GM21526 (cell line): ENCODE data around the gene SUN5.

Experiments
- ATAC-seq: cut with Tn5 transposase; IDR thresholded peaks from one replicate; pipeline ENCODE4 v1.9.1; 2021; ENCODE audit warnings: moderate library complexity; ENCODE audit not compliant: unreplicated experiment, low FRiP score

Gene SUN5

DNA sequence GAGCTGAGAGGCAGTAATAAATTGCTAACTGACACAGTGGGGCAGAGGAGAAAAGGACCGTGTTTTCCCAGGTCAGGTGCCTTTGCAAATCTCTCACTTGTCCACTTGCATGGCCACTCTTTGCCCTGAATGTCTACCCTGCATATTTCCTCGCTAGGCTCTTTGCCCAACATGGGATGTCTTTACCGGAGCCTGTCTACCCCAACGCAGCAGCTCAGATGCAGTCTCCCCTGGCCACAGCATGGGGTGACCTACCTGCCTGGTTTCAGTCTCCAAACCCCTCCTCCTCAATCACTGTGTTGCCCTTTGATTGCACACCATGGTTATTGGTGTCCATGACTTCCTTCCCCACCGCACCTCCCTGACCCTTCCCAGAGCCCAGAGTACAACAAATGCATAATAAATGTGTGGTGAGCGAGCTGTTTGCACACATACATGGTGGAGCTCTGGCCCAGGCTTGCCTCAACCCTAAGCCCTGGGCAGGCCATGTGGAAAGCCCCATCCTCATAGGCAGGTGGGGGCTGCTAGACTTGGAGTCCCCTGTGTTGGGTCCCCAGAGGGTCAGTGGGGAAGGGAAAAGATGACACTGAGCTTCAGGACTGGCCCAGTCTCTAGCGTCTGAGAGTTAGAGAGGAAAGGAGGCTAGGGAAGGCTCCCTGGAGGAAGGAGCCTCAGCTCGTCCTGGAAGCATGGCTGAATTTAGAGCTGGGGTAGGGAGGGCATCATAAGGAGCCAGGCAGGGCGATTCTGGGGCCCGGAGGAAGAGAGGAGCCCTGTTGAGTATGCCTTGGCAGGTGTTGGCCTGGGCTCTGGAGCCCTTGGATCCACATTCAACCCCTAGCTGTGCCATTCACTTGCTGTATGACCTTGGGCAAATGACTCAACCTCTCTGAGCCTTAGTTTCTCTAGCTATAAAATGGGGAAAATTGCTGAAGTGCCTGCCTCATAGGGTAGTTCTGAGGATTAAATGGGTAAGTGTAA lies 22.8 kb upstream of the SUN5 start:
- ATAC-seq = no peak

DNA sequence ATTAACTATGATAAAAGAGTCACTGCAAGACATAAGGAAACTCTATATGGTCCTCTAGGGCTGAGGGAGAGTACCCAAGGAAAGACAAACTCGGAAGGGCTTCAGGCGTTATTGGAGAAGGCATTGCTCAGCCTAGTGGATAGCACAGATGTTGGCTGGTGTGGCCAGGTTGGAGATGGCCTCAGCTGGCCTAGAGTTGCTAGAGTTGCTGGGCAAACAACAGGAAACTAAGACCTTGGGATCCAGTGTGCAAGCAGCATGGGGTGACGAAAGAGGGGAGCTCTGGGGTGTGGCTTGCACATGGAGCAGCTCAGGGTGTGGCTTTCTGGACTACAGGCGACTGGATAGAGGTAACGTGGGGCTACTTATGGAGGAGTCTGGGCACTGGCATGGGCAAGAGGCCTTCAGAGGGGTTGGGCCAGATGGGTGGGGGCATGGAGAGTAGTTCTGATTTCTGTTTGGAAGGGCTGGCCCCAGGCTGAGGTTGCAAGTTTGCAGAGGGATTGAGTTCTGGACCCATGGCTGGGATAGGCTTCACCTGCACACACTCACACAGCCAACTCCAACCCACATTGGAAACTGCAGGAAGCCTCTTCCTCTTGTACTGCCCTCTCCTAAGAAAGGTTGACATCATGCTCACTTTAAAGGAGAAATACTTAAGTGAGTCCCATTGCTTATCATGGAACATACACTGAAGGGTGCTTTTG lies 22.0 kb upstream of the SUN5 start:
- no peak for ATAC-seq

DNA sequence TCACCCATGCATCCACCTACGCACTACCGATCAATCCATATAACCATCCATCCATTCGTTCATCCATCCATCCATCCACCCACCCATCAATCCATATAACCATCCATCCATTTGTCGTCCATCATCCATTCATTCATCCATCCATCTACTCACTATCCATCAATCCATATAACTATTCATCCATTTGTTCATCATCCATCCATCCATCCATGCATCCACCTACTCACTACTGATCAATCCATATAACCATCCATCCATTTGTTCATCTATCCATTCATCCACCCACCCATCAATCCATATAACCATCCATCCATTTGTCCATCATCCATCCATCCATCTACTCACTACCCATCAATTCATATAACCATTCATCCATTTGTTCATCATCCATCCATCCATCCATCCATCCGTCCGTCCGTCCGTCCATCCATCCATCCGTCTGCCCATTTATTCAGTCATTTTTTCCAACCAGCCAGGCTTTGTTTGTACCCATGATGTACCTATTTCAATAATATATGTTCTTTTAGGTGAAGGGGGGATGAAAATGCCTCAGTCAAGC lies 21.2 kb upstream of the SUN5 start:
- no peak for ATAC-seq

DNA sequence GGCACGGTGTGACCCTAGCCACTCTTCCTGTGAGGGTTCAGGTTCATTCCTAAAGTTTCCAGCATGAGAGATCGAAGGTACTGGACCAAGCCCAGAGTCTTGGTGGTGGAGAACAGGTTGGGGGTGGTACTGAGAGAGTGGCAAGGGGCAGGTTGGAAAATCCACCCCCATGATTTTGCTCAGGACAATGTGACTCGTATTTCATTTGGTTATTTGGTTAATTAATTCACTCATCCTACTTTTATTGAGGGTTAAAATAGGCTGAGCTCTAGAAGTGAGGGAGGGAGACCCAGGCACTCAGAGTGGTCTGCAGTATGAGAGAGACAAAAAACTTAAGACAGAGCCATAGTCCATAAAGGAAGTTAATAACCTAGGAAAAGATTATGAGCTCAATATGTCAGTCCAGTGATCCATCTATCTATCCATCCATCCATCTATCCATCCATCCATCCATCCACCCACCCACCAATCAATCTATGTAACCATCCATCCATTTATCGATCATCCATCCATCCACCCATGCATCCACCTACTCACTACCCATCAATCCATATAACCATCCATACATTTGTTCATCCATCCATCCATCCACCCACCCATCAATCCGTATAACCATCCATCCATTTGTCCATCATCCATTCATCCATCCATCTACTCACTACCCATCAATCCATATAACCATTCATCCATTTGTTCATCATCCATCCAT lies 20.5 kb upstream of the SUN5 start:
- no peak for ATAC-seq

DNA sequence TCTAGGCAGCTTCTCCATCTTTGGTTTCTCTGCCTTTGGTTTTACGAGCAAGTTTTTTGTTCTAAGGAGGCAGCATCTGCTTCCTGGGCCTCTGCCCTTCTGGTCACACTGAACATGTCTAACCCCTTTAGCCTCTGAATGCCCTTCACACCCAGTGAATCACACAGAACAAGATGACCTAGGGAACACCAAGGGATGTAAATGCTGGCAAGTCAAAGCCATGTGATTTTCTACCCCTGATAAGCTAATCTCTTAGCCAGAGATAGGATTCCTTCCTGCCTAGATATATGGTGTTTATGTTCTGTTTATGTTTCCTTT lies 20.0 kb upstream of the SUN5 start:
- no peak for ATAC-seq

DNA sequence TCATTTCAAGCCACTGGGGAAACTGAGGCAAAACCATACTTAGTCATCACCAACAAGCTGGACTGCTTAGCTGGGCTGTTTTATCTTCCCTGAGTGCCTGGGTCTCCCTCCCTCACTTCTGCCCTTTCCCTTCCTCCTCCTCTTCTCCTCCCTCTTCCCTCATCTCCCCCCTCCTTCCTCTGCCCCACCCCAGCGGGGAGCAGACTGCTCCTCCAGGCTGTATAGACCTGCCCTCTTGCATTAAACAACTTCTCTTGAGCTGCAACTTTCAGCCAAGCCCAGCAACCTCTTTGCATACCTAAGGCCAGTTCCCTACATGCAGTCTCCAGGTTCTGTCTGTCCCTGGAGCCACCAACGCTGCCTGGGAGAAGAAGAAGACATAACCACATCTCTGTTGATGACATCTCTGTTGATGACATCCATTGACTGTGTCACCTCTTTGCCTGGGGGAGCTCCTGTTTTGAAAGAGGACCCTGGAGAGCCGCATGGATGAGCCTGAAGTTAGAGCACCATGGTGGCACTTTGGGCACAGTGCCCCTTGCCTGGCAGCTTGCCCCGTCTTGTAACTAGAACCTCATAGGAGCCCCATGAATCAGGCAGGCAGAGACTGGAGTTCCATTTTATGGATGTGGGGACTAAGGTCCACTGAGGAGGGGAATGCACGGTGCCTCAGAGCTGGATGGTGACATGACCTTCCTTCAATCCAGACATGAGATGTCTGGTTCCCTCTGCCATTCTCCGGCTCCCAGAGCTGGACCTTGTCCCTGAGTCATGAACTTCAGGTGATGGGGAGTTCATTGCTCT lies 19.4 kb upstream of the SUN5 start:
- ATAC-seq = no peak

DNA sequence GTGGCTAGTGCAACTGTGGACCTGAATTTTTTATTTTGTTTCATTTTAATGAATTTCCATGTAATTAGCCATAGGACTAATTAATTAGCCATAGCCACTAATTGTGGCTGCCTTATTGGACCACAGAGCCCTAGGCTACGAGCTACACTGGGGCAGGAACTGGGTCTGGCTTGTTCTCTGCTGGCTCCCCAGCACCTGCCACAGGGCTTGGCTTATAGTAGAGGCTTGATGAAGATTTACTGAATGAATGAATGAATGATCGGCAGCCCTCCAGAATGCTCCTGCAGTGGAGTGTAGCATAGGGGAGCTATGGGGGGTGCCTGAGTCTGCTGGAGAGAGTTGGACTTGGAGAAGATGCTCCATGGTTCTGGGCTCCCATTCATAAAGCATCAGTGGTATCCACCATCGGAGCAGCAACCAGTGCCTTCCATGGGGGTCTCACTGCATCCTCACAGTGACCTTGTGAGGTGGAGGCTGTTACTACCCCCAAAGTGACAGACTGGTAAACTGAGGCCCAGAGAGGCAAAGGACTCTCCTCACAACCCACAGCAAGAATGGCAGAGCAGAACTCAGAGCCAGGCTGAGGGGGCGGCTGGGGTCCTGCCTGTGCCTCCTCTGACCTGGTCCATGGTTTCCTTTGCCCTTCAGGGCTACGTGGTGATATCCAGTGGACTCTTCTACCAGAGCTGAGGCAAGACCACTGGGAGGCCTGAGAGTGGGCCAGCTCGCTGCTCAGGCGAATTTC lies 18.6 kb upstream of the SUN5 start:
- ATAC-seq = no peak

DNA sequence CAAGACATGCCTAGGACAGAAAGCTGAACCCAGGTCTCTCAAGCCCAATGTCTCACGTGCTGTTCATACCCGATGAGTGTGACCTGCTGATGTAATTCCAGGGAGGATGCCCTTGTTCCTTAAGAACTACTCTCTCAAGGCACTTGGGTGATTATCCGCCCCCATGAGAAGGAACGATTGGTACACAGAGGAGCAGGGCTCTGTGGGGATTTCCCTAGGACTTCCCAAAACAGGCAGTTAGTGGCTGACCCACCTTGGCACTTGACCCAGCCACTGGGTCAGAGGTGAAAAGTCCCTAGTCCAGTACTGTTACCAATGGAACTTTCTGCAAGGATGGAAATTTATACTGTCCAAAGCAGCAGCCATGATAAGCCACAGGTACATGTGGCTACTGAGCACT lies 18.1 kb upstream of the SUN5 start:
- ATAC-seq = no peak

DNA sequence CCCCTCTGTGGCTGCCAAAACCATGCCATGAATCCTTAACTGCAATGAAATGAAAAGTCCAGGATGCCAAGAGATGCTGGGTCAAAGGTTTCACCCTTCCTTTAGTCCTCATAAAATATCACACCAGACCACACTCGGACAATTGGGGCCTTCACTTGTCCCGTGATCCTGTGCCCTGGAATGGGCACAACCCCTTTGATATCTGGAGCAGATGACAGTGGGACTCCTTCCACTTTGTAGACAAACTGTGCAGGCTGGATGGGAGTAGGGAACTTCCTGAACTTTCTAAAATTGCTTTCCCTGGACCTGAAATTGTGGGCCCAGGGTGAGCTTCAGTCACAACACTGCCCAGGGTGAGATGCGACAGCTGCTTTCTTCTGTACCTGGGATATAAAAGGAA lies 17.6 kb upstream of the SUN5 start:
- no peak for ATAC-seq

DNA sequence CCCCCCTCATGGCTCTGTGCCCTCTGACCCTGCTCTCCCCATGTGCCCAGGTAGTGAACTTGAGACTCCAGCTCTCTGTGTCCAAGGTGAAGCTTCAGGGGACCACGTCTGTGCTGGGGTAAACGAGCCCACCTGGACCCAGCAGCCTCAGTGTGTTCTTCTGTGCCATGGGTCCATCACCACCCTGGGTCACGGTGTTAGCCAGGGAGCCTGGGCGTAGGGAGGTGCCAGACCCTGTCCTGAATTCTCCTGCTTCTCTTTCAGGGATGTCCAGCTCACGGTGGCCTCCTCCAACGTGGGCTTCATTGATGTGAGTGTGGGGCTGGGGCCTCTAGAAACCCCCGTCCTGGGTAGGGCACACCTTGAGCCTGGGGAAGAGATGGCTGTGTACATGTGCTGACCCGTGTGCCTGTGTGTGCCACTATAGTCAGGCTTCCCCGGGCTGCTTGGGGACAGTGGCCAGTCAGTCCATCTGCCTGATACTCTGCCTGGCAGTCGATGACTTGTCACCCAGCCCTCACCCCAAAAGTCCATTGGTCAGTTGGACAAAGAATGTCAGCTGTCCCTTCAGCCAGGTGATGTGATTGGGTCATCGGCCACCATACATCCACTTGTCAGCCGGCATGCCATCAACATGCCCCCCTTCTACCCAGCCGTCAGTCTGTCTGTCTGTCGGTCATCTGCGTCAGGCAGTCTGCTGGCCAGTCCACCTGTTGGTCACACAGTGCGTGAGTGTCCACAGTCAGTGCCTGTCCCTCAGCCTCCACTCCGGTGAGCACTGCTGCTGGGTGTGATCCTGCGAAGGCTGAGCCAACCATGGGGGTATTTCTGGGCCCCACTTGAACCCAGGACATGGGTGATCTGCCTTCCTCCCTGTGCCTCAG lies 16.3 kb upstream of the SUN5 start:
- no peak for ATAC-seq

DNA sequence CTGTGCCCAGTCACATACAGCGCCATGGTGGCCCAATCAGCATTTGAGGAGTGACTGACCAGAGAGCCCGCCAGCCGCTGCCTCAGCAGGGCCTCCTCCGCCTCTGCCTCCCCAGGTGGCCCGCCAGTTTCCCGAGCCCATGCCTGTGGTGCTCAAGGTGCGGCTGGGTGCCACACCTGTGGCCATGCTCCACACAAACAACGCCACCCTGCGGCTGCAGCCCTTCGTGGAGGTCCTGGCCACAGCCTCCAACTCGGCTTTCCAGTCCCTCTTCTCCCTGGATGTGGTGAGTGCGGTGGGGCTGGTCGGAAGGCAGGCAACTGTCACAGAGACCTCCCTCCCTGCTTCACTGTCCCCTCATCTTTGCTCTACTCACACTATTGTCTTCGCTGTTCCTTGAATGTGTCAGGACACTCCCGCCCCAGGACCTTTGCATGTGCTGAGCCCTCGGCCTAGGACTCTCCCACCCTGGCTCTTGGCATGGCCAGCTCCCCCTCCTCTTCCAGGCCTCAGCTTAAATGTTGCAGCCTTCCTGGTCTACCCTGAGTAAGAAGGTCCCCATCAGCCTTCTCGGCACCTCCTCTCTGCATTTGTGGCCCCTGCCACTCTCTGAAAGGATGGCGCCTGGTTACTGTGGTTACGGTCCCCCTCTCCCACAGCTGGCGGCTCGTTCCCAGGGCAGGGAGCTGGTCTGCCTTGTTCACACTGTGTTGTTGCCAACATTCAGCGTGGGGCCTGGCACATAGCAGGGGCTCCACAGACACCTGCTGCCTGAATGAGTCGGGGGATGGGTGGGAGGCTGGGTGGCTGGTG lies 15.4 kb upstream of the SUN5 start:
- ATAC-seq = no peak

DNA sequence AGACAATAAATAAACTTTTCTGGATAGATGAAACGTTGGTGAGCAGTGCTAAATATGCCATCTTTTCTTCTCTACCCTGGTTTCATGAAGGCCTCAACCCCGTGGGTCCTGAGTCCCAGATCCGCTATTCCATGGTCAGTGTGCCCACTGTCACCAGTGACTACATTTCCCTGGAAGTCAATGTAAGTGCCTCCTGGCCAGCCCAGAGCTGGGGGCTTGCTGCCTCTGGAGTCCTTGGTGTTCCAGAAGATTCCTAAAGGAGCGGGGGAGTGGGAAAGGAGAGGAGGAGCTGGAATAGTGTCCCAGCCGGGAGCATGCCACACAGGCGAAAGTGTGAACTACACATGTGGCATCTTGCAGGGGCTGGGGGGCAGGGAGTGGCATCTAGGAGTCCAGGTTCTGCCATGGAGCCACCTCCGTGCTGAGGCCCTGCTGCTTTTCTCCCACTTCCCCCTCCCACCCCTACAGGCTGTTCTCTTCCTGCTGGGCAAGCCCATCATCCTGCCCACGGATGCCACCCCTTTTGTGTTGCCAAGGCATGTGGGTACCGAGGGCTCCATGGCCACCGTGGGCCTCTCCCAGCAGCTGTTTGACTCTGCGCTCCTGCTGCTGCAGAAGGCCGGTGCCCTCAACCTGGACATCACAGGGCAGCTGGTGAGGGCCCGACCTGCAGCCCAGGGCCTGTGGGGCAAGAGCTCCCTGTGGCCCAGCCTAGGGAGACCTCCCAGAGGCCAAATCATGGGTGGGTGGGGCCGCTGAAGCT lies 14.1 kb upstream of the SUN5 start:
- no peak for ATAC-seq

DNA sequence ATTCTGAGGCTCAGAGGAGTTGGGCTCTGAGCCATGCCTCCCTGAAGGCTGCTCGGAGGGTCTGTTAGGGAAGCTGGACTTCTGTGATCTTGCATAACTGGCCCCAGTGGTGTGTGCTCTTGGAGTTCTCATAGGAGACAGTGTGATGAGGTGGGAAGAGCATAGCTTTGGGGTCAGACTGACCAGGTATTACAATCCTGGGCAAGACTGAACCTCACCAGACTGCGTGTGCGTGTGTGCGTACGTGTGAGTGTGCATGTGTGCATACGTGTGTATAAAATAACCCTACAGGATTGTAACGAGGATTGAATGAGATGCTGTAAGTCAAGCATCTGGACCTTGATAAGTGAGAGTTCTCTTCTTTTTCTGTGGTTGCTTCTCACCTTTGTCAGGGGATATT lies 13.3 kb upstream of the SUN5 start:
- ATAC-seq = no peak

DNA sequence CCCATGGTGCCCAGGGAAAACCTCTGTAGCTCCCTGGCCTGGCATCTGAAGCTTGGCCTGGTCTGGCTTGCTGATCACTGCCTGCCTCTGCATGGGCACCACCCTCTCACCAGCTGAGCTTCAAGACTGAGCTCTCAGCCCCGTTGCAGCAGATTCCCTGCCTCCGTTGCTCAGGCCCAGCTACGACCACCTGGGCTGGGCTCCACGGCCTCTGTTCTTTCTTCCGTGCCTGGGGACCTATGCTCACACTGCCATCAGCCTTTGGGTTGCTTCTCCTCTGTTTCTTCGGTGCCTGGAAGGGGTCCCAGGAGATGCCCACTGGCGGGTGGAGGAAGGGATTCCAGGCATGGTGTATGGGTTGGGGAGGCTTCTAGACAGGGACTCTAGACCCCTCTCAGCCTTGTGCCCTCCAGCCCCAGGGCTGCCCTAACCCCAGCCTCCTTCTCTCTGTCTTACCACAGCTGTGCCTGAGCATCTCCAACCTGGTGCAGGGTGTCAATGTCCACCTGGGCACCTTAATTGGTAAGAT lies 12.4 kb upstream of the SUN5 start:
- no peak for ATAC-seq

DNA sequence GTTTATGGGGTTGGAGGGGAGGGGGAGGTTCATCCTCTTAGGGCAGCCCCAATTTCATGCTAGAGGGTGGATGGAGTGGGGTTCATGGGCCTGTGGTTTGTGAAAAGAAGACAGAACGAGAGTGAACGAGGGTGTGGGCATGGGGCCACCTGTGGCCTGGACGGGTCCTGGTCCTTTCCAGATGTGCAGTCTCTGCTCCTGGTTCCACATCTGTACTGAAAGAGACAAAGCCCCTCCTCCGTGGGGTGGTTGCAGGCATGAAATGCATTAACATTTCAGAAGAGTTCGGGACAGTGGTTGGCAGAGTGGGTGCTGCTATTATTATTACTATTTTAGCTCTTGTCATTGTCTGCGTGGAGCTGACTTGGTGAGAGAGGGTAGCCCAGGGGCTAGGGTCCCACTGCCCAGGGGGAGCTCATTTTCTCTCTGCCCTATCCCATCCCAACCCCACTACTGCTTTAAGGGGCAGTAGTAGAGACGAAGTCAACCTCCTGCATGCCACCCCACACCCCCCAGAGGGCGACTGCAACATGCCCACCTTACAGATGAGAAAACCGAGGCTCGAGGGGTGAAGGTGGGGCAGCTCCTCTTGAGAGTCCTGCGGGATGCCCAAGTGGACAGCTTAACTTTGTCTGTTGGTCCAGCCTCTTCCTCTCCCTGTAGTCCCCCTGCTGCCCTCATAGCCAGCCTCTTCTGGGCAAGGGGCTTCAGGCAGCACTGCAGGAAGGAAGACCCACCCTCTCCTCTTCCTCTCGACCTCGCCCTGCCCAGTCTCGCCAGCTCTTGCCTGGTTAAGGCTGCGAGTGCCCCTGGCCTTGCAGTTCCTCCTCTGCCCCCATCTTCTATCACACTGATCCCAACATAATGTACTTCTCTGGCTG lies 11.7 kb upstream of the SUN5 start:
- no peak for ATAC-seq

DNA sequence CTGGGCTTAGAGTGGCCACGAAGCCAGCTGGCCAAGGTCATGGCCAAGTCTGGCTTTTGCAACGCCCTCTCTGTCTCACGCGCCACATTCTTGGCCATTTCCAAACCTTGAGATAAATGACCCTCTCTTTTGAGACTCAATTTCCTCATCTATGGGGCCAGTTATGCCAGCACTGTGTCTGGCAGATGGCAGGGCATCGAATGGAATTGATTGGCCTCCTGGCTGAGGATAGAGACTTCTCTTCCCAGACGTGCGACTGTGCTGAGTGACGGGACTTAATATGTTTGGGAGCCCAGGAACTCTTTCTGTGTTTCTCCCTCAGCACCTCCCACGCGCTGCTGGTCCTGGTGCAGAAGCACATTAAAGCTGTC lies 10.9 kb upstream of the SUN5 start:
- ATAC-seq = no peak
